RKO (cell line): ENCODE measurements around the gene ZDHHC8.

Experiments used
- DNase-seq: peaks from one replicate; pipeline ENCODE4 v3.0.0-alpha.2; 2016; ENCODE audit warnings: low spot score

ZDHHC8 gene

GRCh38 chr22:20193761-20194494, 62.3 kb downstream of the ZDHHC8 start:
- no peak for DNase-seq

DNA sequence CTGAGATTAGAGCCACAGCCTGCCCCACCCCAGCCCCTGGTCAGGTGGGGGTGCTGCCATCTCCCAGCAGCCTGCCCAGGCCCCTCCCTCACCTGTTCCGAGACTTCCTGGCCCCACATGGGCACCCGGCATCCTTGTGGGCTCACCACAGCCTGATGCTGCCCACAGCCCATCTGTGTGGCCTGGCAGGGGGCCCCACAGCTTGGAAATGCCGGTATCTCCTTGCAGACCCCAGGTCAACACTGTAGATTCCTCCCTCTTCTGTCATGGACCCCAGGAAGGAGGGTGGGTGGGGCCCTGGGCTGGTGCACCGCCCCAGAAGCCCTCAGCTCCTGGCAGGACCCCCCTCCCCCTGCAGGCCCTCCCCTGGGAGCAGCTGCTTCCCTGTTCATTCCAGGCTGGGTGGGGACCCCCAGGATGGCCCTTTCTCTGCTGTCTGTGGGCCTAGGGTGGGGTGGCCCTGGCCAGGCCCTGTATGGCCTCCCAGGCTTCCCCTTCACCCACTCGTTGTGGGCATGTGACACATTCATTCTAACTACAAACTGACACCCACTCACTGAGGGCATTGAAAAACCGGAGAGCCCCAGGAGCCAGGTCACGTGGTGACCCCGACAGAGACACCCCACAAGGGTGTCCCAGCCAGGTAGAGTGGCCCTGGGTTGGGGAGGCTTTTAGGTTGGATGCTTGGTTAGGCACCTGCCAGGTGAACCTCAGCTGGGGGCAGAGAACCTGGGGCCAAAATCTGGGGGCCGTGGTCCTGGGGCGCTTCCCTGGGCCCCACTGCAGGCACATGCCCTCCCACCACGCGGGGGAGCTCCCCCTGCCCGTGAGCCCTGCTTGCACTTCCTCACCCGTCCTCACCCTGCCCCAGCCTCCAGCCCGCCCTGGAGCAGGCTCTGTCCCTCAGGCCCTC, 63.3 kb downstream of the ZDHHC8 start:
- no peak for DNase-seq

- DNase-seq = no peak
Observed at GRCh38 chr22:20196094-20196842, 64.7 kb downstream of the ZDHHC8 start.
